H1 (cell line): ENCODE results near the gene EIF5A2. TPM values are rescaled to one million over a fixed set of nuclear protein-coding genes. Genes with fewer than 3 reads are reported as not detected.

ENCODE experiments used
- CTCF ChIA-PET: fragments of 300-600 bp; sonication (Branson Sonifier 250); formaldehyde crosslinking; loops from one replicate; lab custom pipeline; 2021; ENCODE audit not compliant: partially characterized antibody; lab: Charles Lee
- POLR2A ChIA-PET: fragments of 300-600 bp; sonication (Branson Sonifier 250); formaldehyde crosslinking; loops from one replicate; lab custom pipeline; 2021; ENCODE audit warnings: inconsistent platforms; ENCODE audit not compliant: partially characterized antibody; lab: Charles Lee
- DNase-seq, 2 experiments: peaks; one replicate each; pipeline versions ENCODE4 v3.0.0 to v3.0.0-alpha.2; 2010 to 2022; ENCODE audit warnings: low spot score in 2 of 2, low read depth in 1 of 2, mixed read lengths in 1 of 2
- FAIRE-seq: peaks from 2 replicates; lab custom pipeline; 2011; peaks lifted over from hg19 to GRCh38; lab: Jason Lieb, UNC
- H2AFZ ChIP-seq: 2 replicates; pipeline ENCODE4 v1.8.1; 2012; ENCODE audit warnings: low read length, inconsistent platforms
- H2AK5ac ChIP-seq: 2 replicates; pipeline ENCODE4 v1.6.1; 2013; ENCODE audit warnings: low read depth, low read length
- H2BK120ac ChIP-seq: replicated peaks from 2 replicates; pipeline ENCODE3; 2013; ENCODE audit warnings: low read depth, low read length, inconsistent platforms
- H2BK12ac ChIP-seq: 2 replicates; pipeline ENCODE4 v1.6.1; 2013; ENCODE audit warnings: low read depth, low read length
- H2BK15ac ChIP-seq: 2 replicates; pipeline ENCODE4 v1.6.1; 2013; ENCODE audit warnings: low read length
- H2BK20ac ChIP-seq: 2 replicates; pipeline ENCODE4 v1.6.1; 2013; ENCODE audit warnings: low read length
- H2BK5ac ChIP-seq: 2 replicates; pipeline ENCODE4 v1.6.1; 2013; ENCODE audit warnings: low read depth, low read length
- H3K14ac ChIP-seq: 2 replicates; pipeline ENCODE4 v1.6.1; 2013; ENCODE audit warnings: inconsistent platforms; ENCODE audit not compliant: insufficient read length
- H3K18ac ChIP-seq: 2 replicates; pipeline ENCODE4 v1.6.1; 2013; ENCODE audit warnings: low read length; ENCODE audit errors: extremely low read depth
- H3K23ac ChIP-seq: 2 replicates; pipeline ENCODE4 v1.6.1; 2013; ENCODE audit warnings: inconsistent platforms; ENCODE audit not compliant: insufficient read length
- H3K23me2 ChIP-seq: 2 replicates; pipeline ENCODE4 v1.6.1; 2013; ENCODE audit warnings: low read depth, low read length
- H3K27ac ChIP-seq: 2 replicates; pipeline ENCODE4 v1.6.1; 2011; ENCODE audit warnings: low read depth, low read length, inconsistent platforms
- H3K27me3 ChIP-seq, 4 experiments: replicated peaks in 1 of 4; 1 replicate in 1 of 4; 2 replicates in 3 of 4; pipeline versions ENCODE4 v1.6.1 to v1.8.1; 2011 to 2013; ENCODE audit warnings: low read length in 3 of 4, mild to moderate bottlenecking in 3 of 4, inconsistent platforms in 2 of 4, mixed read lengths in 2 of 4, moderate library complexity in 1 of 4; ENCODE audit not compliant: control insufficient read depth in 3 of 4, insufficient read depth in 3 of 4; ENCODE audit errors: extremely low read depth in 1 of 4
- H3K36me3 ChIP-seq, 4 experiments: 2 replicates each; pipeline versions ENCODE4 v1.6.1 to v1.8.1; 2011 to 2013; ENCODE audit warnings: mild to moderate bottlenecking in 4 of 4, low read length in 3 of 4, moderate library complexity in 2 of 4, control low read depth in 1 of 4, inconsistent platforms in 1 of 4; ENCODE audit not compliant: insufficient read depth in 4 of 4, control insufficient read depth in 2 of 4
- H3K4ac ChIP-seq: replicated peaks from 2 replicates; pipeline ENCODE3; 2013; ENCODE audit warnings: low read length, low read depth, mixed read lengths, inconsistent platforms; ENCODE audit not compliant: insufficient read length
- H3K4me1 ChIP-seq, 4 experiments: replicated peaks in 1 of 4; 1 replicate in 1 of 4; 2 replicates in 3 of 4; pipeline versions ENCODE4 v1.6.1 to v1.8.1; 2011 to 2013; ENCODE audit warnings: low read length in 3 of 4, inconsistent platforms in 2 of 4, mixed read lengths in 1 of 4; ENCODE audit not compliant: insufficient read depth in 4 of 4, control insufficient read depth in 3 of 4
- H3K4me2 ChIP-seq, 2 experiments: 2 replicates each; pipeline versions ENCODE4 v1.6.1 to v1.8.1; 2011 to 2013; ENCODE audit warnings: low read depth in 2 of 2, low read length in 2 of 2, control low read depth in 1 of 2, inconsistent platforms in 1 of 2, mild to moderate bottlenecking in 1 of 2; ENCODE audit not compliant: insufficient read depth in 1 of 2
- H3K4me3 ChIP-seq, 4 experiments: fragments of 200-600, 300-600 bp in 1 of 4; sonication (generic), shearing (Covaris generic), sonication (Bioruptor Twin) in 1 of 4; 2 replicates each; pipeline versions ENCODE4 v1.5.1 to v1.8.1; 2011 to 2016; ENCODE audit warnings: low read length in 4 of 4, low read depth in 3 of 4, control low read depth in 2 of 4, inconsistent platforms in 2 of 4, mild to moderate bottlenecking in 2 of 4, mixed read lengths in 1 of 4, moderate library complexity in 1 of 4; ENCODE audit not compliant: insufficient read depth in 2 of 4; ENCODE audit errors: extremely low read depth in 1 of 4
- H3K56ac ChIP-seq: replicated peaks from 2 replicates; pipeline ENCODE3; 2013; ENCODE audit warnings: low read depth, mild to moderate bottlenecking, mixed read lengths, low read length, inconsistent platforms; ENCODE audit not compliant: insufficient read length
- H3K79me1 ChIP-seq: 2 replicates; pipeline ENCODE4 v1.6.1; 2013; ENCODE audit warnings: low read depth, low read length, control low read depth
- H3K79me2 ChIP-seq, 2 experiments: 2 replicates each; pipeline versions ENCODE4 v1.6.1 to v1.8.1; 2012 to 2013; ENCODE audit warnings: low read length in 2 of 2, mild to moderate bottlenecking in 2 of 2, inconsistent platforms in 1 of 2; ENCODE audit not compliant: insufficient read depth in 2 of 2, control insufficient read depth in 1 of 2
- H3K9ac ChIP-seq, 4 experiments: replicated peaks in 1 of 4; 1 replicate in 1 of 4; 2 replicates in 3 of 4; pipeline versions ENCODE4 v1.6.1 to v1.8.1; 2011 to 2013; ENCODE audit warnings: low read depth in 3 of 4, low read length in 3 of 4, control low read depth in 2 of 4, mild to moderate bottlenecking in 2 of 4, moderate library complexity in 2 of 4, inconsistent platforms in 1 of 4; ENCODE audit errors: extremely low read depth in 1 of 4
- H3K9me3 ChIP-seq, 2 experiments: 2 replicates each; pipeline versions ENCODE4 v1.6.1 to v1.8.1; 2012 to 2013; ENCODE audit warnings: mild to moderate bottlenecking in 2 of 2, moderate library complexity in 2 of 2, control low read depth in 1 of 2, inconsistent platforms in 1 of 2, low read depth in 1 of 2, low read length in 1 of 2, mixed read lengths in 1 of 2; ENCODE audit not compliant: insufficient read depth in 2 of 2
- H4K20me1 ChIP-seq, 2 experiments: replicated peaks in 1 of 2; 2 replicates each; pipeline versions ENCODE3 to v1.8.1; 2011 to 2013; ENCODE audit warnings: inconsistent platforms in 2 of 2, low read length in 2 of 2, mild to moderate bottlenecking in 1 of 2; ENCODE audit not compliant: insufficient read depth in 2 of 2, control insufficient read depth in 1 of 2
- H4K5ac ChIP-seq: 2 replicates; pipeline ENCODE4 v1.6.1; 2013; ENCODE audit warnings: low read length, low read depth, mixed read lengths, inconsistent platforms; ENCODE audit not compliant: insufficient read length
- H4K8ac ChIP-seq: 2 replicates; pipeline ENCODE4 v1.8.0; 2013; ENCODE audit warnings: mild to moderate bottlenecking, moderate library complexity, low read length, inconsistent platforms; ENCODE audit not compliant: insufficient read depth; ENCODE audit errors: extremely low read depth
- H4K91ac ChIP-seq: replicated peaks from 2 replicates; pipeline ENCODE3; 2013; ENCODE audit warnings: low read length, mixed read lengths, inconsistent platforms; ENCODE audit not compliant: insufficient read length
- ATF3 ChIP-seq: IDR thresholded peaks from 2 replicates; pipeline ENCODE4 v1.6.1; 2011; ENCODE audit warnings: low read depth, mild to moderate bottlenecking, low read length; ENCODE audit not compliant: insufficient read depth
- CHD1 ChIP-seq: IDR thresholded peaks from 2 replicates; pipeline ENCODE4 v1.6.1; 2012; ENCODE audit warnings: low read depth, low read length, improper control_type of control experiment
- FOSL1 ChIP-seq: IDR thresholded peaks from 2 replicates; pipeline ENCODE4 v1.6.1; 2011; ENCODE audit warnings: mild to moderate bottlenecking, low read depth, low read length, moderate library complexity; ENCODE audit not compliant: insufficient read depth
- NANOG ChIP-seq: IDR thresholded peaks from 2 replicates; pipeline ENCODE4 v1.6.1; 2011; ENCODE audit warnings: low read length, low read depth, mild to moderate bottlenecking, inconsistent platforms; ENCODE audit not compliant: insufficient read depth, poor library complexity, severe bottlenecking
- PHF8 ChIP-seq: fragments of 200-600 bp; sonication (generic); conservative IDR thresholded peaks from 2 replicates; pipeline ENCODE4 v1.7.1; 2012; ENCODE audit warnings: low read depth, mild to moderate bottlenecking, inconsistent platforms, low read length, moderate library complexity
- RNF2 ChIP-seq: fragments of 200-900, 300-1000 bp; sonication (generic); IDR thresholded peaks from 2 replicates; pipeline ENCODE4 v1.7.1; 2016; ENCODE audit warnings: borderline replicate concordance, low read depth, mild to moderate bottlenecking, antibody characterized with exemption, low read length; ENCODE audit not compliant: poor library complexity, severe bottlenecking; ENCODE audit errors: missing control alignments
- SUZ12 ChIP-seq: fragments of 200-600 bp; sonication (generic); IDR thresholded peaks from 2 replicates; pipeline ENCODE4 v1.6.1; 2012; ENCODE audit warnings: mild to moderate bottlenecking, inconsistent platforms, low read length, moderate library complexity, mixed read lengths
- TAF1 ChIP-seq: IDR thresholded peaks from 2 replicates; pipeline ENCODE4 v1.6.1; 2011; ENCODE audit warnings: mild to moderate bottlenecking, low read depth, low read length
- USF2 ChIP-seq: IDR thresholded peaks from 2 replicates; pipeline ENCODE4 v1.6.1; 2011; ENCODE audit warnings: low read length, improper control_type of control experiment
- polyA plus RNA-seq, 7 experiments: library from polyadenylated mRNA; depleted of rRNA in 3 of 7; stranded (reverse) in 5 of 7; unstranded in 2 of 7; fragments of >200 nt in 5 of 7; fragments of 200-250 nt in 2 of 7; gene quantifications; 1 replicate in 5 of 7; 2 replicates in 1 of 7; 4 replicates in 1 of 7; pipeline versions ENCODE4 v1.2.1 to v1.2.3, GENCODE V29; 2011 to 2013; ENCODE audit warnings: missing spikeins in 2 of 7, mixed read lengths in 2 of 7
- total RNA-seq: library from RNA; stranded (reverse); fragmentation: NEBNext Ultra II Directional; extraction: Animal tissue kit (Norgen Biotek cat#: 25700); gene quantifications from 2 replicates; pipeline ENCODE4 v1.2.1, GENCODE V29; 2021

Gene EIF5A2
- total and polyA plus RNA-seq, 2 of the 8 experiments (the other 6 are each of a cell fraction or from before 2014, with no cell fraction given), result 1.5 to 15.0 TPM

- FAIRE-seq (no peak), DNase-seq (no peak)
- Histone ChIP-seq H3K36me3 (no peaks in the 10 kb centered on the region), H4K91ac (no peak overlapping the region), H3K79me1 (no peaks in the 10 kb centered on the region), H3K79me2 (no peaks in the 10 kb centered on the region), H4K5ac (no peak overlapping the region), H3K27me3 (no peaks in the 10 kb centered on the region), H3K14ac (no peak overlapping the region), H3K56ac (no peak overlapping the region), H2BK12ac (no peak overlapping the region), H2BK5ac (no peak overlapping the region), H3K9me3 (peaks cover 0 to 6% of the 10 kb centered on the region in 2 experiments; a peak in 1 of 4 replicates), H2BK20ac (no peak overlapping the region), H3K4me1 (peaks cover 0 to 3% (median 0%) of the 10 kb centered on the region in 4 experiments; a peak in 1 of 7 replicates), H3K27ac (no peak overlapping the region), H3K4me3 (no peak overlapping the region), H2BK15ac (no peak overlapping the region), H2BK120ac (no peak overlapping the region), H3K23ac (no peak overlapping the region), H2AK5ac (no peak overlapping the region), H4K20me1 (no peaks in the 10 kb centered on the region), H3K4me2 (no peak overlapping the region), H3K4ac (no peak overlapping the region), H2AFZ (no peak overlapping the region), H3K23me2 (peaks cover 2% of the 10 kb centered on the region; the same call in 1 of the 2 replicates), H3K9ac (no peak overlapping the region), H4K8ac (no peak overlapping the region), H3K18ac (no peak overlapping the region)
- CTCF ChIA-PET, result interaction anchor here (1.0 to 3.0 kb wide), 3 partner anchors 33 to 434 kb away, joined by 3 to 12 read pairs (median 3); no protein-coding TSS in a partner anchor
- POLR2A ChIA-PET, result no interaction called here
- TF ChIP-seq USF2 (no peak), CHD1 (no peak), FOSL1 (no peak), TAF1 (no peak), ATF3 (no peak), SUZ12 (no peak), NANOG (no peak), RNF2 (no peak), PHF8 (no peak)
Observed at GRCh38 chr3:170844377-170844776, 64.1 kb downstream of the EIF5A2 start.
